HCT116 (cell line): ENCODE results near the gene TNS2. TPM values are rescaled to one million over a fixed set of nuclear protein-coding genes. Genes with fewer than 3 reads are reported as not detected.

Experiments used
- ATAC-seq: fragments of 200-7000 bp; cut with Tn5 transposase; 2 replicates; pipeline ENCODE4 v1.9.1; 2020; ENCODE audit warnings: mild to moderate bottlenecking, moderate library complexity
- BruUV-seq: library from RNA; stranded (reverse); fragments of 400-500 nt; replicated peaks from 2 replicates; lab custom pipeline; 2021; lab: Mats Ljungman, UMichigan
- CTCF ChIA-PET: fragments of 300-600 bp; sonication (Branson Sonifier 250); formaldehyde crosslinking; loops from one replicate; lab custom pipeline; 2021; ENCODE audit warnings: antibody characterized with exemption; lab: Charles Lee
- POLR2A ChIA-PET: fragments of 300-600, 350-600 bp; sonication (Branson Sonifier 250); formaldehyde crosslinking; loops from one replicate; lab custom pipeline; 2021; ENCODE audit warnings: antibody characterized with exemption; lab: Charles Lee
- RAD21 ChIA-PET, 2 experiments: fragments of 300-600 bp; sonication (Branson Sonifier 250); formaldehyde crosslinking; loops; one replicate each; lab custom pipeline; 2023; ENCODE audit warnings: low total read pairs in 2 of 2; ENCODE audit not compliant: uncharacterized antibody in 2 of 2, unreplicated experiment in 2 of 2, low non-redundant PET in 1 of 2; lab: Charles Lee
- DNase-seq: peaks from one replicate; pipeline ENCODE4 v3.0.0-alpha.2; 2010; ENCODE audit warnings: low read depth, low spot score
- H2AFZ ChIP-seq: fragments of 200-600 bp; shearing (Covaris generic), sonication (generic); 2 replicates; pipeline ENCODE4 v1.6.1; 2017; ENCODE audit warnings: low read depth, mixed run types, mixed read lengths, antibody characterized with exemption, low read length; ENCODE audit not compliant: poor library complexity, severe bottlenecking
- H3K27ac ChIP-seq: 2 replicates; pipeline ENCODE4 v1.5.1; 2012; ENCODE audit warnings: low read depth, low read length
- H3K27me3 ChIP-seq: fragments of 200-600 bp; sonication (generic); 2 replicates; pipeline ENCODE4 v1.6.1; 2016; ENCODE audit warnings: mixed run types, low read length, mixed read lengths; ENCODE audit not compliant: insufficient read depth
- H3K36me3 ChIP-seq, 2 experiments: fragments of 200-500 bp in 1 of 2; fragments of 200-600 bp in 1 of 2; sonication (Bioruptor generic) in 1 of 2; sonication (generic) in 1 of 2; 2 replicates each; pipeline versions ENCODE4 v1.5.1 to v1.6.1; 2014 to 2016; ENCODE audit warnings: low read length in 2 of 2, inconsistent platforms in 1 of 2, mixed read lengths in 1 of 2, mixed run types in 1 of 2; ENCODE audit not compliant: insufficient read depth in 2 of 2, control insufficient read depth in 1 of 2
- H3K4me1 ChIP-seq, 2 experiments: fragments of 200-600 bp in 1 of 2; sonication (generic) in 1 of 2; 2 replicates each; pipeline versions ENCODE4 v1.5.1 to v1.6.1; 2012 to 2017; ENCODE audit warnings: low read length in 2 of 2, inconsistent platforms in 1 of 2, mild to moderate bottlenecking in 1 of 2, mixed read lengths in 1 of 2, mixed run types in 1 of 2, moderate library complexity in 1 of 2; ENCODE audit not compliant: insufficient read depth in 2 of 2, control insufficient read depth in 1 of 2
- H3K4me2 ChIP-seq: fragments of 200-600 bp; sonication (generic); 2 replicates; pipeline ENCODE4 v1.6.1; 2017; ENCODE audit warnings: mixed run types, low read length, mixed read lengths
- H3K4me3 ChIP-seq, 2 experiments: fragments of 200-600 bp in 1 of 2; sonication (generic) in 1 of 2; replicated peaks in 1 of 2; 2 replicates each; pipeline ENCODE4 v1.5.1; 2011 to 2016; ENCODE audit warnings: low read length in 2 of 2, control low read depth in 1 of 2, low read depth in 1 of 2, mild to moderate bottlenecking in 1 of 2, mixed read lengths in 1 of 2, mixed run types in 1 of 2
- H3K79me2 ChIP-seq: fragments of 200-600 bp; sonication (generic); 2 replicates; pipeline ENCODE4 v1.6.1; 2017; ENCODE audit warnings: mild to moderate bottlenecking, mixed run types, low read length, moderate library complexity, mixed read lengths; ENCODE audit not compliant: insufficient read depth
- H3K9ac ChIP-seq: fragments of 200-600 bp; sonication (generic); 2 replicates; pipeline ENCODE4 v1.6.1; 2016; ENCODE audit warnings: low read length, mixed read lengths
- H3K9me2 ChIP-seq: fragments of 200-600 bp; sonication (generic), shearing (Covaris generic); 2 replicates; pipeline ENCODE4 v1.6.1; 2017; ENCODE audit warnings: mixed run types, mild to moderate bottlenecking, moderate library complexity; ENCODE audit not compliant: insufficient read depth
- H3K9me3 ChIP-seq, 2 experiments: fragments of 200-500 bp in 1 of 2; fragments of 200-600 bp in 1 of 2; sonication (Bioruptor generic) in 1 of 2; sonication (generic) in 1 of 2; 2 replicates each; pipeline ENCODE4 v1.6.1; 2014 to 2017; ENCODE audit warnings: low read length in 2 of 2, mixed read lengths in 2 of 2, inconsistent platforms in 1 of 2, low read depth in 1 of 2, mild to moderate bottlenecking in 1 of 2, mixed run types in 1 of 2, moderate library complexity in 1 of 2; ENCODE audit not compliant: control insufficient read depth in 1 of 2, insufficient read depth in 1 of 2
- H4K20me1 ChIP-seq: fragments of 200-600 bp; sonication (generic), shearing (Covaris generic); 2 replicates; pipeline ENCODE4 v1.6.1; 2017; ENCODE audit warnings: mixed run types, mild to moderate bottlenecking, moderate library complexity; ENCODE audit not compliant: insufficient read depth
- CBX3 ChIP-seq: IDR thresholded peaks from 2 replicates; pipeline ENCODE4 v1.6.1; 2012; ENCODE audit warnings: low read depth
- ELF1 ChIP-seq: IDR thresholded peaks from 2 replicates; pipeline ENCODE4 v1.6.1; 2012; ENCODE audit warnings: low read depth, borderline replicate concordance
- POLR2A ChIP-seq: IDR thresholded peaks from 2 replicates; pipeline ENCODE4 v1.7.0; 2011; ENCODE audit warnings: borderline replicate concordance; ENCODE audit not compliant: insufficient read depth, insufficient read length; ENCODE audit errors: extremely low read depth
- POLR2AphosphoS5 ChIP-seq: IDR thresholded peaks from 2 replicates; pipeline ENCODE4 v1.6.1; 2011; ENCODE audit warnings: mild to moderate bottlenecking, low read depth, low read length, moderate library complexity
- SIN3A ChIP-seq: IDR thresholded peaks from 2 replicates; pipeline ENCODE4 v1.6.1; 2012; ENCODE audit warnings: low read depth
- YY1 ChIP-seq: IDR thresholded peaks from 2 replicates; pipeline ENCODE4 v1.6.1; 2011; ENCODE audit warnings: low read length, low read depth, moderate library complexity, mild to moderate bottlenecking; ENCODE audit not compliant: insufficient replicate concordance; ENCODE audit errors: extremely low read depth
- ZFX ChIP-seq: fragments of 450-650 bp; IDR thresholded peaks from 2 replicates; pipeline ENCODE4 v1.6.1; 2017
- intact Hi-C: fragments of 100-400 bp; cut with micrococcal nuclease; formaldehyde crosslinking; loops from 2 replicates; pipeline ENCODE4 v1.10.0; 2022
- total RNA-seq: library from RNA; stranded (reverse); gene quantifications from one replicate; pipeline ENCODE4 v1.2.1, GENCODE V29; 2021; ENCODE audit not compliant: unreplicated experiment
- TF ChIP-seq, protein P1 (sequence below): IDR thresholded peaks from 2 replicates; pipeline ENCODE4 v1.6.1; 2012; ENCODE audit warnings: low read depth
- TF ChIP-seq, protein P2 (sequence below): IDR thresholded peaks from 2 replicates; pipeline ENCODE4 v1.6.1; 2011; ENCODE audit warnings: mild to moderate bottlenecking, low read length, moderate library complexity; ENCODE audit not compliant: insufficient replicate concordance; ENCODE audit errors: extremely low read depth
- TF ChIP-seq, protein P3 (sequence below), 3 experiments: fragments of 200-600 bp in 1 of 3; sonication (generic) in 1 of 3; IDR thresholded peaks in 2 of 3; conservative IDR thresholded peaks in 1 of 3; 2 replicates each; pipeline ENCODE4 v1.5.1; 2012 to 2017; ENCODE audit warnings: low read depth in 2 of 3, low read length in 2 of 3, antibody characterized with exemption in 1 of 3, borderline replicate concordance in 1 of 3, control low read depth in 1 of 3, mild to moderate bottlenecking in 1 of 3, mixed read lengths in 1 of 3, mixed run types in 1 of 3, moderate library complexity in 1 of 3; ENCODE audit not compliant: insufficient read depth in 1 of 3

TNS2 gene
- total RNA-seq, 1 experiment from 2014 or later, result 25.7 TPM

DNA sequence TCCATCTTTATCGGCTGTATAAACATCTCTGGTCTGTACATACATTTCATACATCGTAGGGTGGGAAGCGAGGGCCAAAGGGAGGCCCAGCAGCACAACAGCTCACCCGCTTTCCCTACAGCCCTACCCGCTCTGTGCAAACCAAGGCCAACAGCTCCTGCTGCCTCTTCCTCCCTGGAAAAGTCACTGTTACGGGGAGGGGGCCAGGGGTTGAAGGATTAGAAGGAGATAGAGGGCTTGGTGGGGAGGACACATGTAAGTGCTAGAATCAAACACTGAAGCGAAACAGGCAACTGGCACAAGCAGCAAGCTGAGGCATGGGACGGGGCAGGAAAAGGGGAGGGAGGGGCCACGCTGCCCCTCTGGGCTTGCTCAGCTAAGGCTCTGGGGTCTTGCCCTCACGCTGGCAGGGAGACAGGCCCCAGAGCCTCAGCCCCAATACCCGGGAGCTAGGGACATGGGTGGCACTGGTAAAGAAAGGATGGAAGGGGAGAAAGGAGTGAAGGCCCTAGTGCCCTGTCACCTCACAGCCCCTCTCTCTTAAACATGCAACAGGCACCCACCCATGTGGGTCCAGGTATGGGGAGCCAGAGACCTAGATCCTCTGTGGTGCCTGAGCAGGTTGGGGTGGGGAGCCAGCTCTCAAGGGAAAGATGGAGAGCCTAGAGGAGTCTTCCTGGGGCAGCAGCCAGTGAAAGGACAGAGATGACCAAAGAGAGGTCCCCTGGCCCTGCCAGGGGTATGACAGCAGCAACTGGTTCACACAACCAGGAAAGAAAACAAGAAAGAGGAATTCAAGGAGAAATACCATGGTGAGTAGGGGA is 15.0 kb downstream of the TNS2 start:
- no peak for ATAC-seq
- ChIA-PET POLR2A (interaction anchor here (0.8 to 2.9 kb wide), 5 partner anchors 10 to 34 kb away, joined by 3 to 13 read pairs (median 4); partner anchors contain the start of genes IGFBP6 and SPRYD3), RAD21 (interaction anchor here (0.6 to 3.2 kb wide), 9 partner anchors 10 to 133 kb away, joined by 3 to 30 read pairs (median 6); partner anchors contain the start of genes IGFBP6 (in 1 of the 2), SOAT2 (in 1 of the 2) and SPRYD3 (in 1 of the 2)), CTCF (interaction anchor here (1.1 to 3.9 kb wide), 18 partner anchors 11 to 280 kb away, joined by 3 to 110 read pairs (median 8); partner anchors contain the start of genes CSAD, IGFBP6, SPRYD3 and ZNF740)
- no peaks in the 10 kb centered on the region for H3K9me3 ChIP-seq
- DNase-seq, result no peak
- peaks cover 3 to 29% of the 10 kb centered on the region in 2 experiments; a peak in 3 of 4 replicates for H3K36me3 ChIP-seq
- no peaks in the 10 kb centered on the region for H3K79me2 ChIP-seq
- no peak overlapping the region for H3K4me2 ChIP-seq
- no TSS peak for BruUV-seq
- peaks cover 3% of the 10 kb centered on the region; the same call in 1 of the 2 replicates for H4K20me1 ChIP-seq
- intact Hi-C loops, result loop anchor here (10.0 kb wide), 1 partner anchor 220 kb away; no protein-coding TSS in a partner anchor
- H3K27me3 ChIP-seq, result no peaks in the 10 kb centered on the region
- peaks cover 25 to 56% of the 10 kb centered on the region in 2 experiments for H3K4me1 ChIP-seq
- TF ChIP-seq, protein P1, sequence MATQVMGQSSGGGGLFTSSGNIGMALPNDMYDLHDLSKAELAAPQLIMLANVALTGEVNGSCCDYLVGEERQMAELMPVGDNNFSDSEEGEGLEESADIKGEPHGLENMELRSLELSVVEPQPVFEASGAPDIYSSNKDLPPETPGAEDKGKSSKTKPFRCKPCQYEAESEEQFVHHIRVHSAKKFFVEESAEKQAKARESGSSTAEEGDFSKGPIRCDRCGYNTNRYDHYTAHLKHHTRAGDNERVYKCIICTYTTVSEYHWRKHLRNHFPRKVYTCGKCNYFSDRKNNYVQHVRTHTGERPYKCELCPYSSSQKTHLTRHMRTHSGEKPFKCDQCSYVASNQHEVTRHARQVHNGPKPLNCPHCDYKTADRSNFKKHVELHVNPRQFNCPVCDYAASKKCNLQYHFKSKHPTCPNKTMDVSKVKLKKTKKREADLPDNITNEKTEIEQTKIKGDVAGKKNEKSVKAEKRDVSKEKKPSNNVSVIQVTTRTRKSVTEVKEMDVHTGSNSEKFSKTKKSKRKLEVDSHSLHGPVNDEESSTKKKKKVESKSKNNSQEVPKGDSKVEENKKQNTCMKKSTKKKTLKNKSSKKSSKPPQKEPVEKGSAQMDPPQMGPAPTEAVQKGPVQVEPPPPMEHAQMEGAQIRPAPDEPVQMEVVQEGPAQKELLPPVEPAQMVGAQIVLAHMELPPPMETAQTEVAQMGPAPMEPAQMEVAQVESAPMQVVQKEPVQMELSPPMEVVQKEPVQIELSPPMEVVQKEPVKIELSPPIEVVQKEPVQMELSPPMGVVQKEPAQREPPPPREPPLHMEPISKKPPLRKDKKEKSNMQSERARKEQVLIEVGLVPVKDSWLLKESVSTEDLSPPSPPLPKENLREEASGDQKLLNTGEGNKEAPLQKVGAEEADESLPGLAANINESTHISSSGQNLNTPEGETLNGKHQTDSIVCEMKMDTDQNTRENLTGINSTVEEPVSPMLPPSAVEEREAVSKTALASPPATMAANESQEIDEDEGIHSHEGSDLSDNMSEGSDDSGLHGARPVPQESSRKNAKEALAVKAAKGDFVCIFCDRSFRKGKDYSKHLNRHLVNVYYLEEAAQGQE, result no peak
- TF ChIP-seq ELF1 (no peak), YY1 (no peak), CBX3 (no peak), SIN3A (no peak), POLR2AphosphoS5 (no peak), ZFX (no peak), POLR2A (no peak)
- TF ChIP-seq, protein P2, sequence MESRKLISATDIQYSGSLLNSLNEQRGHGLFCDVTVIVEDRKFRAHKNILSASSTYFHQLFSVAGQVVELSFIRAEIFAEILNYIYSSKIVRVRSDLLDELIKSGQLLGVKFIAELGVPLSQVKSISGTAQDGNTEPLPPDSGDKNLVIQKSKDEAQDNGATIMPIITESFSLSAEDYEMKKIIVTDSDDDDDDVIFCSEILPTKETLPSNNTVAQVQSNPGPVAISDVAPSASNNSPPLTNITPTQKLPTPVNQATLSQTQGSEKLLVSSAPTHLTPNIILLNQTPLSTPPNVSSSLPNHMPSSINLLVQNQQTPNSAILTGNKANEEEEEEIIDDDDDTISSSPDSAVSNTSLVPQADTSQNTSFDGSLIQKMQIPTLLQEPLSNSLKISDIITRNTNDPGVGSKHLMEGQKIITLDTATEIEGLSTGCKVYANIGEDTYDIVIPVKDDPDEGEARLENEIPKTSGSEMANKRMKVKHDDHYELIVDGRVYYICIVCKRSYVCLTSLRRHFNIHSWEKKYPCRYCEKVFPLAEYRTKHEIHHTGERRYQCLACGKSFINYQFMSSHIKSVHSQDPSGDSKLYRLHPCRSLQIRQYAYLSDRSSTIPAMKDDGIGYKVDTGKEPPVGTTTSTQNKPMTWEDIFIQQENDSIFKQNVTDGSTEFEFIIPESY, result no peak
- TF ChIP-seq, protein P3, sequence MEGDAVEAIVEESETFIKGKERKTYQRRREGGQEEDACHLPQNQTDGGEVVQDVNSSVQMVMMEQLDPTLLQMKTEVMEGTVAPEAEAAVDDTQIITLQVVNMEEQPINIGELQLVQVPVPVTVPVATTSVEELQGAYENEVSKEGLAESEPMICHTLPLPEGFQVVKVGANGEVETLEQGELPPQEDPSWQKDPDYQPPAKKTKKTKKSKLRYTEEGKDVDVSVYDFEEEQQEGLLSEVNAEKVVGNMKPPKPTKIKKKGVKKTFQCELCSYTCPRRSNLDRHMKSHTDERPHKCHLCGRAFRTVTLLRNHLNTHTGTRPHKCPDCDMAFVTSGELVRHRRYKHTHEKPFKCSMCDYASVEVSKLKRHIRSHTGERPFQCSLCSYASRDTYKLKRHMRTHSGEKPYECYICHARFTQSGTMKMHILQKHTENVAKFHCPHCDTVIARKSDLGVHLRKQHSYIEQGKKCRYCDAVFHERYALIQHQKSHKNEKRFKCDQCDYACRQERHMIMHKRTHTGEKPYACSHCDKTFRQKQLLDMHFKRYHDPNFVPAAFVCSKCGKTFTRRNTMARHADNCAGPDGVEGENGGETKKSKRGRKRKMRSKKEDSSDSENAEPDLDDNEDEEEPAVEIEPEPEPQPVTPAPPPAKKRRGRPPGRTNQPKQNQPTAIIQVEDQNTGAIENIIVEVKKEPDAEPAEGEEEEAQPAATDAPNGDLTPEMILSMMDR (IDR thresholded peaks at IDR 0.05 in 2 of 3, conservative IDR thresholded peaks at IDR 0.05 in 1 of 3; ENCODE audit: borderline replicate concordance in 1 of 3, insufficient read depth in 1 of 3, low read depth in 2 of 3, low read length in 2 of 3), result no peak
- H3K9ac ChIP-seq, result no peak overlapping the region
- no peaks in the 10 kb centered on the region for H3K9me2 ChIP-seq
- no peak overlapping the region for H3K4me3 ChIP-seq
- H3K27ac ChIP-seq, result no peak overlapping the region
- H2AFZ ChIP-seq, result no peak overlapping the region
